Panc1 (cell line): ENCODE results near the gene CHST11. TPM values are rescaled to one million over a fixed set of nuclear protein-coding genes. Genes with fewer than 3 reads are reported as not detected.

Experiments used
- ATAC-seq: fragments of 200-7000 bp; cut with Tn5 transposase; 2 replicates; pipeline ENCODE4 v1.9.1; 2020; ENCODE audit warnings: mild to moderate bottlenecking, moderate library complexity
- BruUV-seq: library from RNA; stranded (reverse); fragments of 400-500 nt; replicated peaks from 2 replicates; lab custom pipeline; 2021; lab: Mats Ljungman, UMichigan
- CTCF ChIA-PET: fragments of 300-600 bp; sonication (Branson Sonifier 250); formaldehyde crosslinking; loops from one replicate; lab custom pipeline; 2022; ENCODE audit warnings: antibody characterized with exemption; lab: Charles Lee
- POLR2A ChIA-PET: fragments of 300-600 bp; sonication (Branson Sonifier 250); formaldehyde crosslinking; loops from one replicate; lab custom pipeline; 2022; ENCODE audit warnings: antibody characterized with exemption; lab: Charles Lee
- DNase-seq: peaks from one replicate; pipeline ENCODE4 v3.0.0-alpha.2; 2010; ENCODE audit warnings: low read depth, low spot score
- H3K27ac ChIP-seq: 2 replicates; pipeline ENCODE4 v1.5.1; 2011; ENCODE audit warnings: mild to moderate bottlenecking, low read length, inconsistent platforms
- H3K27me3 ChIP-seq: fragments of 200-500 bp; sonication (Bioruptor generic); 2 replicates; pipeline ENCODE4 v1.6.0; 2014; ENCODE audit warnings: low read length, inconsistent platforms; ENCODE audit not compliant: control insufficient read depth, insufficient read depth
- H3K36me3 ChIP-seq: fragments of 200-500 bp; sonication (Bioruptor generic); 2 replicates; pipeline ENCODE4 v1.5.1; 2014; ENCODE audit warnings: inconsistent platforms, mild to moderate bottlenecking, low read length, moderate library complexity; ENCODE audit not compliant: control insufficient read depth, insufficient read depth
- H3K4me1 ChIP-seq: 2 replicates; pipeline ENCODE4 v1.5.1; 2011; ENCODE audit warnings: inconsistent platforms, mild to moderate bottlenecking, low read length, moderate library complexity; ENCODE audit not compliant: control insufficient read depth, insufficient read depth
- H3K4me3 ChIP-seq, 2 experiments: 2 replicates each; pipeline ENCODE4 v1.5.1; 2011 to 2012; ENCODE audit warnings: low read depth in 2 of 2, low read length in 2 of 2, mild to moderate bottlenecking in 2 of 2, inconsistent platforms in 1 of 2, moderate library complexity in 1 of 2
- H3K9me3 ChIP-seq: fragments of 200-500 bp; sonication (Bioruptor generic); 2 replicates; pipeline ENCODE4 v1.5.1; 2014; ENCODE audit warnings: low read depth, mild to moderate bottlenecking, inconsistent platforms, low read length, moderate library complexity; ENCODE audit not compliant: control insufficient read depth, insufficient read depth
- CTCF ChIP-seq: fragments of 450-650 bp; IDR thresholded peaks from 2 replicates; pipeline ENCODE4 v1.5.1; 2017; ENCODE audit warnings: mild to moderate bottlenecking
- POLR2AphosphoS5 ChIP-seq: IDR thresholded peaks from 2 replicates; pipeline ENCODE4 v1.6.1; 2012; ENCODE audit warnings: mild to moderate bottlenecking, low read depth, low read length, moderate library complexity
- REST ChIP-seq, 2 experiments: IDR thresholded peaks; 2 replicates each; pipeline ENCODE4 v1.6.1; 2011 to 2012; ENCODE audit warnings: low read depth in 2 of 2, control low read depth in 1 of 2, low read length in 1 of 2, mild to moderate bottlenecking in 1 of 2, moderate library complexity in 1 of 2; ENCODE audit not compliant: insufficient read depth in 1 of 2
- SIN3A ChIP-seq: IDR thresholded peaks from 2 replicates; pipeline ENCODE4 v1.6.1; 2012; ENCODE audit warnings: low read depth, mild to moderate bottlenecking, low read length, moderate library complexity, borderline replicate concordance; ENCODE audit not compliant: insufficient read depth
- TCF7L2 ChIP-seq: IDR thresholded peaks from 2 replicates; pipeline ENCODE4 v1.6.1; 2011; ENCODE audit warnings: mild to moderate bottlenecking, low read depth, low read length, inconsistent platforms
- in situ Hi-C: cut with HindIII; loops from 2 replicates; pipeline ENCODE4 v1.10.0; 2016; ENCODE audit warnings: low sequenced_read_pairs, low pct_unique_long_range_greater_than_20kb
- intact Hi-C: fragments of 100-400 bp; cut with micrococcal nuclease; formaldehyde crosslinking; loops from one replicate; pipeline ENCODE4 v1.10.0; 2022; ENCODE audit not compliant: unreplicated experiment
- total RNA-seq: library from RNA; stranded (reverse); gene quantifications from one replicate; pipeline ENCODE4 v1.2.1, GENCODE V29; 2021; ENCODE audit not compliant: unreplicated experiment

The CHST11 gene
- total RNA-seq, 1 experiment from 2014 or later, result 11.4 TPM

- in situ Hi-C loops (no loop called here), intact Hi-C loops (no loop called here)
- ChIA-PET CTCF (interaction anchor here (0.6 kb wide), 1 partner anchor 333 kb away, joined by 3 read pairs; no protein-coding TSS in a partner anchor), POLR2A (no interaction called here)
- ATAC-seq (no peak), DNase-seq (no peak)
- no TSS peak for BruUV-seq
- no peaks in the 10 kb centered on the region for H3K36me3 ChIP-seq
- TF ChIP-seq TCF7L2 (no peak), SIN3A (no peak), POLR2AphosphoS5 (no peak), REST (IDR thresholded peaks at IDR 0.05; ENCODE audit: insufficient read depth in 1 of 2, low read depth in 2 of 2, low read length in 1 of 2) (no peak), CTCF (no peak)
- H3K4me3 ChIP-seq, result no peak overlapping the region
- H3K9me3 ChIP-seq, result no peaks in the 10 kb centered on the region
- H3K27me3 ChIP-seq, result no peaks in the 10 kb centered on the region
- H3K4me1 ChIP-seq, result no peaks in the 10 kb centered on the region
- H3K27ac ChIP-seq, result no peak overlapping the region
Observed at GRCh38 chr12:104741497-104742367, 285.0 kb downstream of the CHST11 start.

- Histone ChIP-seq H3K4me1 (no peaks in the 10 kb centered on the region), H3K27me3 (no peaks in the 10 kb centered on the region), H3K27ac (no peak overlapping the region), H3K36me3 (no peaks in the 10 kb centered on the region), H3K9me3 (no peaks in the 10 kb centered on the region), H3K4me3 (no peak overlapping the region)
- no peak for TF ChIP-seq CTCF
- no peak for TF ChIP-seq REST (IDR thresholded peaks at IDR 0.05; ENCODE audit: insufficient read depth in 1 of 2, low read depth in 2 of 2, low read length in 1 of 2)
- TF ChIP-seq SIN3A, result no peak
- no peak for TF ChIP-seq TCF7L2
- TF ChIP-seq POLR2AphosphoS5, result no peak
- in situ Hi-C loops, result no loop called here
- CTCF ChIA-PET, result interaction anchor here (0.6 kb wide), 1 partner anchor 332 kb away, joined by 3 read pairs; no protein-coding TSS in a partner anchor
- no peak for DNase-seq
- ATAC-seq, result no peak
- no TSS peak for BruUV-seq
- intact Hi-C loops, result no loop called here
- POLR2A ChIA-PET, result no interaction called here
Observed at GRCh38 chr12:104742551-104743201, 285.9 kb downstream of the CHST11 start.
